GM20000 (cell line): ENCODE measurements around the gene ST6GALNAC3.

ENCODE experiments used
- DNase-seq: peaks from one replicate; pipeline ENCODE4 v3.0.0; 2012; ENCODE audit warnings: low spot score
- TF ChIP-seq, protein P1 (sequence below): IDR thresholded peaks from 2 replicates; pipeline ENCODE4 v1.5.1; 2012; ENCODE audit warnings: mild to moderate bottlenecking, control low read depth; ENCODE audit errors: extremely low read depth, missing control alignments

Gene ST6GALNAC3

GRCh38 chr1:76581712-76582111 lies 507.2 kb downstream of the ST6GALNAC3 start:
- TF ChIP-seq, protein P1, sequence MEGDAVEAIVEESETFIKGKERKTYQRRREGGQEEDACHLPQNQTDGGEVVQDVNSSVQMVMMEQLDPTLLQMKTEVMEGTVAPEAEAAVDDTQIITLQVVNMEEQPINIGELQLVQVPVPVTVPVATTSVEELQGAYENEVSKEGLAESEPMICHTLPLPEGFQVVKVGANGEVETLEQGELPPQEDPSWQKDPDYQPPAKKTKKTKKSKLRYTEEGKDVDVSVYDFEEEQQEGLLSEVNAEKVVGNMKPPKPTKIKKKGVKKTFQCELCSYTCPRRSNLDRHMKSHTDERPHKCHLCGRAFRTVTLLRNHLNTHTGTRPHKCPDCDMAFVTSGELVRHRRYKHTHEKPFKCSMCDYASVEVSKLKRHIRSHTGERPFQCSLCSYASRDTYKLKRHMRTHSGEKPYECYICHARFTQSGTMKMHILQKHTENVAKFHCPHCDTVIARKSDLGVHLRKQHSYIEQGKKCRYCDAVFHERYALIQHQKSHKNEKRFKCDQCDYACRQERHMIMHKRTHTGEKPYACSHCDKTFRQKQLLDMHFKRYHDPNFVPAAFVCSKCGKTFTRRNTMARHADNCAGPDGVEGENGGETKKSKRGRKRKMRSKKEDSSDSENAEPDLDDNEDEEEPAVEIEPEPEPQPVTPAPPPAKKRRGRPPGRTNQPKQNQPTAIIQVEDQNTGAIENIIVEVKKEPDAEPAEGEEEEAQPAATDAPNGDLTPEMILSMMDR = no peak
- DNase-seq = no peak

DNA sequence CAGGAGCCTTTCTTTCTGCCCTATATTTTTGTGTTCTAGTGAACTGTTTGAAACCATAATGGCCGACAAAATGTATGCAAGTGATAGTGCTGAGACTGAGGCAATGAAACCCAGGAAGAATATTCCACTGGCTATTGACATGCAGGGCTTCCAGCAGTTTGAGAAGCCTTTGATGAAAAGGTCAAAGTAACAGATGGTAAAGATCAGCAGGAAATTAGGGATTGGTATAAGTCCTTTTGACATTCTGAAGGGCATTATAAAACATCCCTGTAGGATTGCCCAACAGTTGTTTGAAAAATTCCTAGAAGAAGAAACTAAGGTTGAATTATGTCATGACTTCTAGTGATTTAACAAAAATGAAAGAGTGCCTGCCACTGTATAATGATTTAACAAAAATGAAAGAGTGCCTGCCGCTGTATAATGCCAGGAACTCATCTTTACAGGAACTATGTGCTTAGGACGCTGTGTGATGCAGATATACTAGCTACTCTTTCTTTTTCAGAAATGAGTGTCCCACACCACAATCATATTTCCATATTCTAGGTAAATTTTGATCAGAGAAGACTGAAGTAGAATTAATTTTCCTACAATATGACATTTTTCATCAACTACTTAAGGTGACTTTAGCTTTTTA lies 508.8 kb downstream of the ST6GALNAC3 start:
- DNase-seq = no peak
- TF ChIP-seq, protein P1 = no peak

- no peak for DNase-seq
- TF ChIP-seq, protein P1 = no peak
Observed at GRCh38 chr1:76583875-76584477, 509.4 kb downstream of the ST6GALNAC3 start.

DNA sequence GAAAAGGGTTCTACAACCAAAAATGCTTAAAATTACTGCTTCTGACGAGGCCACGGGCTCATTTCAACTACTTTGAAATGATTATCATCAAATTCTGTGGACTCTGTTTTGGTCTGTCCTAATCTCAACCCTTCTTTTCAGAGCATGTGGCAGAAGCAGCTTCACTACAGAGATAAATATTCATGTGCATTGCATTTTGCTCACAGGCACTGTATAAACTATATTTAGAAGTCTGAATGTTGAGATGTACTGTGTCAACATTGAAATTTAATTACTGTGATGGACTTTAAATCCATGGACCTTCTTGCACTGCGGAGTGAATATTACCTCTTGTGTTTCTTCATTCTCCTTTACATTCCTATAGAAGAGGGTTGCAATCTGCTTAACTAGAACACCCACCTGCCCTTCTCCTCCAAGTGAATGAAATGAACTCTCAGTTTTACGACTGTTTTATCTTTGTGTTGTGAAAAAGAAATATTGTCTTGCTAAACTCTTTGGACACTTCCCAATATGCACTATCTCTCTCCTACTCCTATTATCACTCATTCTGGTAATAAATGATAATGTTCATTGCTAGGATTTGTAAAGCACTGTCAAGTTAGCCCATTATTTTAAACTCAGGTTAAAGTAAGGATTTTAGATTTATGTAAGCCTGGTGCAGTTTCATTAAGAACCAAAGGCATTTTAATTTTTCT lies 511.6 kb downstream of the ST6GALNAC3 start:
- no peak for DNase-seq
- TF ChIP-seq, protein P1 = no peak

DNA sequence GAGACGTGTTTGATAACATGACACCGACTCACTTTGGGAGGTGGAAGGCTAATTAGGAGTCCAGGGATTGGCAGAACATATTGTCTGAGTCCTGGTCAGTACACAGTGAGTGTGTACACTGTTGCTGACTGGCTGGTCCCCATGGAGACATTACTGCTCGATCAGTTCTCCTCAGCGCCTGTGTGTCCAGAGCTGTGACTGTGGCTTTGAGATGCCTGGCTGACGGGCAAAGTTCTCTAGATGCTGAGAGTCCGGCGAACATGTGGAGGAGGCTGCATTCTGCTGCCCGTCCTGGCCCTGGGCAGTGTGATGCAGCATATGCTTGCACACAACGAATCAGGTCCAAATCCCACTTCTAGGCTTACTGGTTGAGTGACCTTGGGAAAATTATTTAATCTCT lies 512.7 kb downstream of the ST6GALNAC3 start:
- no peak for DNase-seq
- TF ChIP-seq, protein P1 = no peak

DNA sequence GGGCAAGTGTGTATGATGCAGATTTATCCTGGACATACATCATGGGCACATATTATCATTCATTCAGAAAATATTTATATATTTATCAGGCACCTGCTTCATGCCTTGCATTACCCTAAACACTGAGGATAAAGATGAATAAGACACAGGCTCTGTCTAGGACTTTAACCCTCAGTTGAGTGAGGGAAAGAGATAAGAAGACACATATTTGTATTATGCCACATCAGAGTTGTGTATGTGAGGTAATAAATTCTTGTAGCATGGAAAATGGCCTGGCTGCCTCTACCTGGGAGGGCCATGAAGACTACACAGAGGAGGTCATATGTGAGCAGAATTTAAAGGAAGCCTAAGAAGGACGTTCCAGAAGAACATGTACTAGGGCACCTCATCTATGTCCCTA lies 516.9 kb downstream of the ST6GALNAC3 start:
- TF ChIP-seq, protein P1 = no peak

GRCh38 chr1:76591963-76592362 lies 517.4 kb downstream of the ST6GALNAC3 start:
- TF ChIP-seq, protein P1 = no peak

More for the DNA sequence above, 516.9 kb downstream of the ST6GALNAC3 start:
- DNase-seq = no peak

More at GRCh38 chr1:76591963-76592362, 517.4 kb downstream of the ST6GALNAC3 start:
- no peak for DNase-seq
